Liver (tissue), 3 donors: ENCODE data around the gene MBOAT1.

ENCODE experiments used
- ATF3 ChIP-seq: IDR thresholded peaks from 2 replicates; pipeline ENCODE4 v1.6.1; 2016; ENCODE audit warnings: antibody characterized with exemption
- CTCF ChIP-seq: fragments of 150-350 bp; IDR thresholded peaks from 2 replicates; pipeline ENCODE4 v1.5.1; 2017; ENCODE audit warnings: improper control_type of control experiment, low read depth, low read length; ENCODE audit not compliant: missing input control
- HNF4A ChIP-seq, 2 donors: conservative IDR thresholded peaks; 2 replicates each; pipeline ENCODE4 v1.6.1; 2016; ENCODE audit warnings: antibody characterized with exemption in 2 of 2, mild to moderate bottlenecking in 2 of 2
- RAD21 ChIP-seq, 2 donors: IDR thresholded peaks; 2 replicates each; pipeline ENCODE4 v1.6.1; 2016; ENCODE audit warnings: antibody characterized with exemption in 2 of 2, mild to moderate bottlenecking in 2 of 2
- SP1 ChIP-seq: IDR thresholded peaks from 2 replicates; pipeline ENCODE4 v1.6.1; 2018; ENCODE audit warnings: antibody characterized with exemption, mild to moderate bottlenecking
- TAF1 ChIP-seq: conservative IDR thresholded peaks from 2 replicates; pipeline ENCODE4 v1.6.1; 2016; ENCODE audit warnings: antibody characterized with exemption, mild to moderate bottlenecking
- YY1 ChIP-seq: IDR thresholded peaks from 2 replicates; pipeline ENCODE4 v1.6.1; 2016; ENCODE audit warnings: antibody characterized with exemption, mild to moderate bottlenecking
- TF ChIP-seq, protein P1 (sequence below): IDR thresholded peaks from 2 replicates; pipeline ENCODE4 v1.6.1; 2016; ENCODE audit warnings: antibody characterized with exemption, mild to moderate bottlenecking
- TF ChIP-seq, protein P2 (sequence below): IDR thresholded peaks from 2 replicates; pipeline ENCODE4 v1.6.1; 2016; ENCODE audit warnings: antibody characterized with exemption
- donor health status: healthy.
- donor health status: healthy.

- no peak for TF ChIP-seq SP1
- TF ChIP-seq CTCF: no peak
- no peak for TF ChIP-seq YY1
- TF ChIP-seq RAD21 (IDR thresholded peaks at IDR 0.05): no peak
- TF ChIP-seq, protein P1, sequence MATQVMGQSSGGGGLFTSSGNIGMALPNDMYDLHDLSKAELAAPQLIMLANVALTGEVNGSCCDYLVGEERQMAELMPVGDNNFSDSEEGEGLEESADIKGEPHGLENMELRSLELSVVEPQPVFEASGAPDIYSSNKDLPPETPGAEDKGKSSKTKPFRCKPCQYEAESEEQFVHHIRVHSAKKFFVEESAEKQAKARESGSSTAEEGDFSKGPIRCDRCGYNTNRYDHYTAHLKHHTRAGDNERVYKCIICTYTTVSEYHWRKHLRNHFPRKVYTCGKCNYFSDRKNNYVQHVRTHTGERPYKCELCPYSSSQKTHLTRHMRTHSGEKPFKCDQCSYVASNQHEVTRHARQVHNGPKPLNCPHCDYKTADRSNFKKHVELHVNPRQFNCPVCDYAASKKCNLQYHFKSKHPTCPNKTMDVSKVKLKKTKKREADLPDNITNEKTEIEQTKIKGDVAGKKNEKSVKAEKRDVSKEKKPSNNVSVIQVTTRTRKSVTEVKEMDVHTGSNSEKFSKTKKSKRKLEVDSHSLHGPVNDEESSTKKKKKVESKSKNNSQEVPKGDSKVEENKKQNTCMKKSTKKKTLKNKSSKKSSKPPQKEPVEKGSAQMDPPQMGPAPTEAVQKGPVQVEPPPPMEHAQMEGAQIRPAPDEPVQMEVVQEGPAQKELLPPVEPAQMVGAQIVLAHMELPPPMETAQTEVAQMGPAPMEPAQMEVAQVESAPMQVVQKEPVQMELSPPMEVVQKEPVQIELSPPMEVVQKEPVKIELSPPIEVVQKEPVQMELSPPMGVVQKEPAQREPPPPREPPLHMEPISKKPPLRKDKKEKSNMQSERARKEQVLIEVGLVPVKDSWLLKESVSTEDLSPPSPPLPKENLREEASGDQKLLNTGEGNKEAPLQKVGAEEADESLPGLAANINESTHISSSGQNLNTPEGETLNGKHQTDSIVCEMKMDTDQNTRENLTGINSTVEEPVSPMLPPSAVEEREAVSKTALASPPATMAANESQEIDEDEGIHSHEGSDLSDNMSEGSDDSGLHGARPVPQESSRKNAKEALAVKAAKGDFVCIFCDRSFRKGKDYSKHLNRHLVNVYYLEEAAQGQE: no peak
- TF ChIP-seq ATF3: no peak
- no peak for TF ChIP-seq HNF4A (conservative IDR thresholded peaks at IDR 0.05)
- no peak for TF ChIP-seq TAF1
- TF ChIP-seq, protein P2, sequence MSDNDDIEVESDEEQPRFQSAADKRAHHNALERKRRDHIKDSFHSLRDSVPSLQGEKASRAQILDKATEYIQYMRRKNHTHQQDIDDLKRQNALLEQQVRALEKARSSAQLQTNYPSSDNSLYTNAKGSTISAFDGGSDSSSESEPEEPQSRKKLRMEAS: no peak
These were observed 46.1 kb downstream of the MBOAT1 start for GRCh38 chr6:20166210-20166609.
